A549 (cell line): ENCODE measurements around the gene VPS54. TPM values are rescaled to one million over a fixed set of nuclear protein-coding genes. Genes with fewer than 3 reads are reported as not detected.

Source experiments
- ATAC-seq, 2 experiments: fragments of 200-7000 bp in 1 of 2; fragments of >200 bp in 1 of 2; cut with Nextera tagmentation in 1 of 2; cut with Tn5 transposase in 1 of 2; 3 replicates each; pipeline versions ENCODE4 v1.8.0 to v1.9.1; 2018 to 2020; ENCODE audit warnings: mild to moderate bottlenecking in 1 of 2, moderate library complexity in 1 of 2
- CTCF ChIA-PET: fragments of 300-600 bp; sonication (Branson Sonifier 250); formaldehyde crosslinking; extraction: SDS; loops from one replicate; lab custom pipeline; 2021; ENCODE audit warnings: antibody characterized with exemption, inconsistent platforms; lab: Yijun Ruan, JAX
- POLR2A ChIA-PET: fragments of 350-600 bp; formaldehyde crosslinking; extraction: SDS; loops from one replicate; lab custom pipeline; 2021; ENCODE audit warnings: antibody characterized with exemption, inconsistent platforms; lab: Yijun Ruan, JAX
- DNase-seq, 2 experiments: peaks; one replicate each; pipeline versions ENCODE4 v3.0.0 to v3.0.0-alpha.2; 2011 to 2016; ENCODE audit warnings: low read depth in 1 of 2, low spot score in 1 of 2
- FAIRE-seq: peaks from 2 replicates; lab custom pipeline; 2011; peaks lifted over from hg19 to GRCh38; lab: Jason Lieb, UNC
- H3K27ac ChIP-seq, 2 experiments: fragments of >200 bp; sonication (Bioruptor Twin); formaldehyde crosslinking; 3 replicates each; pipeline ENCODE4 v1.5.1; 2016 to 2017
- H3K4me1 ChIP-seq: fragments of >200 bp; sonication (Bioruptor Twin); formaldehyde crosslinking; 3 replicates; pipeline ENCODE4 v1.6.1; 2016
- H3K4me2 ChIP-seq: fragments of >200 bp; sonication (Bioruptor Twin); formaldehyde crosslinking; 3 replicates; pipeline ENCODE4 v1.6.1; 2016
- H3K4me3 ChIP-seq: fragments of >200 bp; sonication (Bioruptor Twin); formaldehyde crosslinking; 3 replicates; pipeline ENCODE4 v1.5.1; 2016
- H3K9me3 ChIP-seq: fragments of >200 bp; sonication (Bioruptor Twin); formaldehyde crosslinking; 3 replicates; pipeline ENCODE4 v1.6.1; 2016
- BHLHE40 ChIP-seq: IDR thresholded peaks from 2 replicates; pipeline ENCODE4 v1.6.1; 2012; ENCODE audit warnings: low read depth, low read length, inconsistent platforms
- CBX2 ChIP-seq: fragments of 200-600 bp; sonication (generic); IDR thresholded peaks from 2 replicates; pipeline ENCODE4 v1.6.1; 2016; ENCODE audit warnings: low read depth, mild to moderate bottlenecking, borderline replicate concordance
- CEBPB ChIP-seq, 2 experiments: fragments of >200 bp in 1 of 2; sonication (Bioruptor Twin) in 1 of 2; formaldehyde crosslinking in 1 of 2; IDR thresholded peaks; 2 replicates each; pipeline ENCODE4 v1.6.1; 2012 to 2016
- CHD2 ChIP-seq: fragments of 150-350 bp; IDR thresholded peaks from 2 replicates; pipeline ENCODE4 v1.6.1; 2014; ENCODE audit warnings: low read length; ENCODE audit not compliant: partially characterized antibody
- EP300 ChIP-seq, 2 experiments: fragments of >200 bp; sonication (Bioruptor Twin); formaldehyde crosslinking; IDR thresholded peaks; 2 replicates in 1 of 2; 3 replicates in 1 of 2; pipeline ENCODE4 v1.6.1; 2016 to 2017
- ESRRA ChIP-seq: fragments of 150-350 bp; IDR thresholded peaks from 2 replicates; pipeline ENCODE4 v1.6.1; 2014; ENCODE audit warnings: mild to moderate bottlenecking, low read length, borderline replicate concordance
- FOSB ChIP-seq: fragments of 250-450 bp; sonication (Bioruptor Pico); IDR thresholded peaks from 2 replicates; pipeline ENCODE4 v1.5.0; 2020; ENCODE audit warnings: mild to moderate bottlenecking, moderate library complexity
- GATA3 ChIP-seq: IDR thresholded peaks from 2 replicates; pipeline ENCODE4 v1.6.1; 2012; ENCODE audit warnings: borderline replicate concordance
- MYC ChIP-seq: IDR thresholded peaks from 2 replicates; pipeline ENCODE4 v1.6.1; 2012; ENCODE audit warnings: mild to moderate bottlenecking, inconsistent platforms, low read length, improper control_type of control experiment, borderline replicate concordance
- NPAS2 ChIP-seq: fragments of 250-450 bp; sonication (Bioruptor Pico); IDR thresholded peaks from 2 replicates; pipeline ENCODE4 v1.8.0; 2022; ENCODE audit warnings: mild to moderate bottlenecking, moderate library complexity, borderline replicate concordance
- RAD21 ChIP-seq, 2 experiments: fragments of >200 bp in 1 of 2; sonication (Bioruptor Twin) in 1 of 2; formaldehyde crosslinking in 1 of 2; IDR thresholded peaks in 1 of 2; conservative IDR thresholded peaks in 1 of 2; 2 replicates in 1 of 2; 3 replicates in 1 of 2; pipeline ENCODE4 v1.6.1; 2012 to 2018; ENCODE audit warnings: inconsistent platforms in 1 of 2
- RNF2 ChIP-seq: fragments of 200-600 bp; sonication (generic); IDR thresholded peaks from 2 replicates; pipeline ENCODE4 v1.6.1; 2016; ENCODE audit warnings: low read depth, mild to moderate bottlenecking, antibody characterized with exemption, moderate library complexity, borderline replicate concordance
- SMC3 ChIP-seq: fragments of >200 bp; sonication (Bioruptor Twin); formaldehyde crosslinking; IDR thresholded peaks from 3 replicates; pipeline ENCODE4 v1.6.1; 2018; ENCODE audit warnings: inconsistent platforms
- SREBF2 ChIP-seq: fragments of 450-650 bp; IDR thresholded peaks from 2 replicates; pipeline ENCODE4 v1.6.1; 2014; ENCODE audit warnings: mild to moderate bottlenecking, moderate library complexity
- TFCP2L1 ChIP-seq: fragments of 250-450 bp; sonication (Bioruptor Pico); IDR thresholded peaks from 2 replicates; pipeline ENCODE4 v1.5.0; 2021; ENCODE audit warnings: mild to moderate bottlenecking
- ZC3H11A ChIP-seq: fragments of 450-650 bp; IDR thresholded peaks from 2 replicates; pipeline ENCODE4 v1.6.1; 2014; ENCODE audit warnings: antibody characterized with exemption, mild to moderate bottlenecking
- WGBS: methylation state at CpG from one replicate; pipeline ENCODE4 v1.1.6; 2017; ENCODE audit errors: missing lambda C conversion rate; 5-methylcytosine and 5-hydroxymethylcytosine counted together
- polyA plus RNA-seq, 4 experiments: library from polyadenylated mRNA; depleted of rRNA in 3 of 4; stranded (reverse); fragments of >200 nt; fragmentation: RNase III in 1 of 4; extraction: RNeasy Plus Mini Kit Qiagen cat#74134 plus additional on column Dnase treatment in 1 of 4; gene quantifications; 2 replicates in 3 of 4; 3 replicates in 1 of 4; pipeline ENCODE4 v1.2.3, GENCODE V29; 2011 to 2017
- TF ChIP-seq, protein P1 (sequence below): fragments of >200 bp; sonication (Bioruptor Twin); formaldehyde crosslinking; IDR thresholded peaks from 3 replicates; pipeline ENCODE4 v1.6.1; 2016
- TF ChIP-seq, protein P2 (sequence below): fragments of 250-450 bp; sonication (Bioruptor Pico); IDR thresholded peaks from 2 replicates; pipeline ENCODE4 v1.5.0; 2020; ENCODE audit warnings: low read depth, mild to moderate bottlenecking, moderate library complexity

The VPS54 gene
- polyA plus RNA-seq, 2 of the 4 experiments (the other 2 are of a cell fraction), result 15.0 to 32.5 TPM

DNA sequence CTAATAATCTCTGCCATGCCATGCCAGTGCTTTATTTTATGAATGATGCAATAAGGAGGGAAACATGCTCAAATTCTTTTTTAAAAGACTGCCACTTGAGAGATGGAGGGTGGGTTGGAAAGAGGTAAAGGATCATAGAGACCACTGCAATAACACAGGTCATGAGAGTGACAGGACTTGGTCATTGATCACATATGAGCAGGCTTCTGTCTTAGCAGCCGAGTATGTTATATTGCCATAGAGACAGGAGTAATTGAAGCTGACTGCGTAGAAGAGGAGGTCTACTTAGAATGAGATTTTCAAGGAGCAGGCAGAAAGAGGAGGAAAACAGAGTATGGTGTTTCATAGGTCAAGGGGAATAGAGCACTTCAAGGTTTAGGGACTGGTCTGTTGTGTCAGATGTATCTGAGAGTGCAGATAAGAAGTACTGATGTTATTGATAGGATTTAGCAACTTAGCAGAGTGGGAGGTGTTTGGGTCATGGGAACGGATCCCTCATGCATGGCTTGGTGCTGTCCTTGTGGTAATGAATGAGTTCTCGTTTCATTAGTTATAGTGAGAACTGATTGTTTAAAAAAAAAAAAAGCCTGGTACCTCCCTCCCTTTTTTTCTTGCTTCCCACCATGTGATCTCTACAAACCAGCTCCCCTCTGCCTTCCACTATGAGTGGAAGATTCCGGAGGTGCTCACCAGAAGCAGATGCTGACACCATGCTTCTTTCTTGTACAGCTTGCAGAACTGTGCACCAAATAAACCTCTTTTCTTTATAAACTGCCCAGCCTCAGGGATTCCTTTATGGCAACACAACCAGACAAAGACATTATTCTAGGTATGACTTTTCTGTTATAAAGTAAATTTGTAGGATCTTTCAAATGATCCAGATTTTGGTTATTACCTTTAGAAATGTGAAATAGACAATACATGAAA lies 144.8 kb downstream of the VPS54 start:
- no peak overlapping the region for H3K4me3 ChIP-seq
- TF ChIP-seq BHLHE40 (no peak), TFCP2L1 (CRISPR knock-in tag) (no peak), MYC (no peak), RAD21 (conservative IDR thresholded peaks at IDR 0.05 in 1 of 2, IDR thresholded peaks at IDR 0.05 in 1 of 2) (no peak), ESRRA (no peak), CBX2 (no peak), SREBF2 (no peak)
- TF ChIP-seq, protein P1, sequence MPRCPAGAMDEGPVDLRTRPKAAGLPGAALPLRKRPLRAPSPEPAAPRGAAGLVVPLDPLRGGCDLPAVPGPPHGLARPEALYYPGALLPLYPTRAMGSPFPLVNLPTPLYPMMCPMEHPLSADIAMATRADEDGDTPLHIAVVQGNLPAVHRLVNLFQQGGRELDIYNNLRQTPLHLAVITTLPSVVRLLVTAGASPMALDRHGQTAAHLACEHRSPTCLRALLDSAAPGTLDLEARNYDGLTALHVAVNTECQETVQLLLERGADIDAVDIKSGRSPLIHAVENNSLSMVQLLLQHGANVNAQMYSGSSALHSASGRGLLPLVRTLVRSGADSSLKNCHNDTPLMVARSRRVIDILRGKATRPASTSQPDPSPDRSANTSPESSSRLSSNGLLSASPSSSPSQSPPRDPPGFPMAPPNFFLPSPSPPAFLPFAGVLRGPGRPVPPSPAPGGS, result no peak
- TF ChIP-seq, all 56 proteins: peak for 0
- ChIA-PET CTCF (interaction anchor here (1.3 to 7.7 kb wide), 4 partner anchors 9 to 182 kb away, joined by 4 to 38 read pairs (median 6); no protein-coding TSS in a partner anchor), POLR2A (no interaction called here)
- Histone ChIP-seq H3K27ac (no peak overlapping the region), H3K9me3 (peaks cover 24% of the 10 kb centered on the region), H3K4me2 (no peak overlapping the region), H3K4me1 (peaks cover 27% of the 10 kb centered on the region)
- ATAC-seq (no peak), DNase-seq (no peak), FAIRE-seq (peak; percentile 18)
- 93% methylated on average over 5 of the region's 5 CpGs for WGBS

DNA sequence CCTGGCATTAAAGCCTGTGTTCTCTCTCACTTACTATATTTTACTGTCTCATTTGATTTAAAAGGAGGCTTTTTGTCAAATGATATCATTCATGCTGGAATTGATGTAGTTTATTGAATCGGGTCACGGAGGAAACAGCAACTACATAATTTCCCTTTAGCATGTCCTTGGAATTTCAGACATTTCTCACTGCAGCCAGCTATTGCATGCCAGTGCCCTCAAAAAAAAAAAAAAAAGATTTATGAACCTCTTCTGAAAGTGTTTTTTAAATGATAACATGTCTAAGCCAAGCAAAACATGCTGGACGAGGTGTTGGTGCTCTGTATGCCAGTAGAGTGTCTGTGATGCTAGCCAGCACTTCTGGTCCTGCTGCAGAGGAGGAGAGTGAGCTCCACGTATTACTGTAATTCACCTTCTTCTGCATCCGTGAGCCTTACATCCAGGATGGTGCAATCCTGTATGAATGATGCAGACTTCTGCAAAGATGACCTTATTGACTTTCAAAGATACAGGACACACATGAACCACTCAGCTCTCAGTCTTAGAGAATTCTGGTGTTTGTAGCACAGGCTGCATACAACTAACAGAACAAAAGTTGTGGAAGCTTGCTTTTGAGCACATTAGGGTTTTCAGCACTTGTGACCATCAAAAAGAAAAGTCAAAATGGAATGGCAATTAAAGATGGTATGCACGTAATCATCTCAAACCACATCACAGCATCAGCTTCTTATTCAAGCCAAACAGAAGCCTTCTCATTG lies 146.5 kb downstream of the VPS54 start:
- ATAC-seq, result no peak
- CTCF ChIA-PET, result interaction anchor here (1.2 to 7.7 kb wide), 4 partner anchors 12 to 181 kb away, joined by 4 to 38 read pairs (median 8); no protein-coding TSS in a partner anchor
- peaks cover 24% of the 10 kb centered on the region for H3K9me3 ChIP-seq
- POLR2A ChIA-PET, result no interaction called here
- peaks cover 29% of the 10 kb centered on the region for H3K4me1 ChIP-seq
- H3K4me2 ChIP-seq, result no peak overlapping the region
- no peak overlapping the region for H3K4me3 ChIP-seq
- no peak for FAIRE-seq
- no peak overlapping the region; a peak in 1 of 6 replicates for H3K27ac ChIP-seq
- no peak for DNase-seq
- 85% methylated on average over 6 of the region's 6 CpGs for whole genome bisulfite sequencing
- TF ChIP-seq FOSB (no peak), SMC3 (no peak), CHD2 (no peak), BHLHE40 (no peak), ZC3H11A (no peak), RNF2 (no peak), RAD21 (conservative IDR thresholded peaks at IDR 0.05 in 1 of 2, IDR thresholded peaks at IDR 0.05 in 1 of 2) (no peak), EP300 (IDR thresholded peaks at IDR 0.05) (no peak), NPAS2 (CRISPR knock-in tag) (no peak), ESRRA (no peak)
- TF ChIP-seq, protein P2, sequence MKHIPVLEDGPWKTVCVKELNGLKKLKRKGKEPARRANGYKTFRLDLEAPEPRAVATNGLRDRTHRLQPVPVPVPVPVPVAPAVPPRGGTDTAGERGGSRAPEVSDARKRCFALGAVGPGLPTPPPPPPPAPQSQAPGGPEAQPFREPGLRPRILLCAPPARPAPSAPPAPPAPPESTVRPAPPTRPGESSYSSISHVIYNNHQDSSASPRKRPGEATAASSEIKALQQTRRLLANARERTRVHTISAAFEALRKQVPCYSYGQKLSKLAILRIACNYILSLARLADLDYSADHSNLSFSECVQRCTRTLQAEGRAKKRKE (CRISPR knock-in tag), result no peak

DNA sequence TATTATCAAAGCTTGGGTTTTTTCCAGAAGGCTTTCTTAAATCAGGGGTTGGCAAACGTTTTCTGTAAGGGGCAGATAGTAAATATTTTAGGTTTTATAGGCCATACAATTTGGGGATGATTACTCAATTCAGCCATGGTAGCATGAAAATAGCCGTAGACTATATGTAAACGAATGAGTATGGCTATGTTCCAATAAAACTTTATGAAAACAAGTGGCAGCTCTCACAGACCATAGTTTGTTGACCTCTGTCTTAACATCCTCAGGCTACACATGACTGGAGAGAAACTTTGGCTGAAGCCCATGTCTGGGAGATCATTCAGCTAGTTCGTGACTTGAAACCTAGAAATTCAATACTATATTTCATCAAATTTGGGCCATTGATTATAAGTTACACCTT lies 147.4 kb downstream of the VPS54 start:
- DNase-seq (no peak), ATAC-seq (peak in 1 of 2 experiments; percentile 35; a peak in 3 of 6 replicates), FAIRE-seq (no peak)
- H3K4me1 ChIP-seq, result peaks cover 35% of the 10 kb centered on the region
- 50% methylated on average over 4 of the region's 4 CpGs for WGBS
- ChIA-PET POLR2A (interaction anchor here (2.0 kb wide), 1 partner anchor 30 kb away, joined by 6 read pairs; the partner anchor contains the start of gene UGP2), CTCF (interaction anchor here (0.6 to 7.7 kb wide), 7 partner anchors 11 to 193 kb away, joined by 3 to 38 read pairs (median 5); no protein-coding TSS in a partner anchor)
- H3K9me3 ChIP-seq, result peaks cover 24% of the 10 kb centered on the region
- peak overlapping the region; percentile 67 for H3K4me2 ChIP-seq
- no peak overlapping the region for H3K4me3 ChIP-seq
- no peak for TF ChIP-seq GATA3
- TF ChIP-seq TFCP2L1 (CRISPR knock-in tag), result no peak
- peak in 1 of 2 experiments; percentile 46; a peak in 2 of 4 replicates for TF ChIP-seq CEBPB (IDR thresholded peaks at IDR 0.05)
- H3K27ac ChIP-seq, result peak overlapping the region; percentile 71 to 88
